A549 treated with CpdA at 1 μM for 4 hours (cell line): Measurements from ENCODE around the gene GAB2. TPM values are rescaled to one million over a fixed set of nuclear protein-coding genes. Genes with fewer than 3 reads are reported as not detected.

Experiments
- total RNA-seq: library from RNA; stranded (reverse); fragments of 200-300 nt; extraction: Qiagen RNA extraction; gene quantifications from 5 replicates; pipeline ENCODE4 v1.2.3, GENCODE V29; 2022; ENCODE audit warnings: low read depth

Gene GAB2
- total RNA-seq = 3.4 to 4.8 TPM (median 4.6 TPM) in 5 replicates

GRCh38 chr11:78417175-78417887 lies at the start of gene GAB2:
Gene GAB2 (minus strand): TSS chr11:78417820. CDS start chr11:78417720, 100 bp downstream.

GRCh38 chr11:78188286-78189173 lies 229.1 kb downstream of the GAB2 start, which contains the start of the genes KCTD21 and USP35:
Gene KCTD21 (minus strand): TSS chr11:78188626. CDS start chr11:78174554, 14,072 bp downstream.
Gene USP35 (plus strand): TSS chr11:78188919. CDS start chr11:78196246, 7,327 bp downstream.

Other genes with a start within 250 kb of the GAB2 start
- 6.0 to 8.7 TPM (median 8.1 TPM) in 5 replicates for gene KCTD21, start 229.2 kb downstream of the GAB2 start, total RNA-seq
- gene USP35, start 228.9 kb downstream of the GAB2 start, total RNA-seq = 4.5 to 7.6 TPM (median 6.6 TPM) in 5 replicates
- 18.7 to 22.1 TPM (median 19.8 TPM) in 5 replicates for gene NARS2, start 157.0 kb upstream of the GAB2 start, total RNA-seq